HCT116 (cell line): ENCODE data around the gene TCF7L1. TPM values are rescaled to one million over a fixed set of nuclear protein-coding genes. Genes with fewer than 3 reads are reported as not detected.

Experiments used
- ATAC-seq: fragments of 200-7000 bp; cut with Tn5 transposase; 2 replicates; pipeline ENCODE4 v1.9.1; 2020; ENCODE audit warnings: mild to moderate bottlenecking, moderate library complexity
- BruUV-seq: library from RNA; stranded (reverse); fragments of 400-500 nt; replicated peaks from 2 replicates; lab custom pipeline; 2021; lab: Mats Ljungman, UMichigan
- CTCF ChIA-PET: fragments of 300-600 bp; sonication (Branson Sonifier 250); formaldehyde crosslinking; loops from one replicate; lab custom pipeline; 2021; ENCODE audit warnings: antibody characterized with exemption; lab: Charles Lee
- POLR2A ChIA-PET: fragments of 300-600, 350-600 bp; sonication (Branson Sonifier 250); formaldehyde crosslinking; loops from one replicate; lab custom pipeline; 2021; ENCODE audit warnings: antibody characterized with exemption; lab: Charles Lee
- RAD21 ChIA-PET, 2 experiments: fragments of 300-600 bp; sonication (Branson Sonifier 250); formaldehyde crosslinking; loops; one replicate each; lab custom pipeline; 2023; ENCODE audit warnings: low total read pairs in 2 of 2; ENCODE audit not compliant: uncharacterized antibody in 2 of 2, unreplicated experiment in 2 of 2, low non-redundant PET in 1 of 2; lab: Charles Lee
- DNase-seq: peaks from one replicate; pipeline ENCODE4 v3.0.0-alpha.2; 2010; ENCODE audit warnings: low read depth, low spot score
- H2AFZ ChIP-seq: fragments of 200-600 bp; shearing (Covaris generic), sonication (generic); 2 replicates; pipeline ENCODE4 v1.6.1; 2017; ENCODE audit warnings: low read depth, mixed run types, mixed read lengths, antibody characterized with exemption, low read length; ENCODE audit not compliant: poor library complexity, severe bottlenecking
- H3K27ac ChIP-seq: 2 replicates; pipeline ENCODE4 v1.5.1; 2012; ENCODE audit warnings: low read depth, low read length
- H3K27me3 ChIP-seq: fragments of 200-600 bp; sonication (generic); 2 replicates; pipeline ENCODE4 v1.6.1; 2016; ENCODE audit warnings: mixed run types, low read length, mixed read lengths; ENCODE audit not compliant: insufficient read depth
- H3K36me3 ChIP-seq, 2 experiments: fragments of 200-500 bp in 1 of 2; fragments of 200-600 bp in 1 of 2; sonication (Bioruptor generic) in 1 of 2; sonication (generic) in 1 of 2; 2 replicates each; pipeline versions ENCODE4 v1.5.1 to v1.6.1; 2014 to 2016; ENCODE audit warnings: low read length in 2 of 2, inconsistent platforms in 1 of 2, mixed read lengths in 1 of 2, mixed run types in 1 of 2; ENCODE audit not compliant: insufficient read depth in 2 of 2, control insufficient read depth in 1 of 2
- H3K4me1 ChIP-seq, 2 experiments: fragments of 200-600 bp in 1 of 2; sonication (generic) in 1 of 2; 2 replicates each; pipeline versions ENCODE4 v1.5.1 to v1.6.1; 2012 to 2017; ENCODE audit warnings: low read length in 2 of 2, inconsistent platforms in 1 of 2, mild to moderate bottlenecking in 1 of 2, mixed read lengths in 1 of 2, mixed run types in 1 of 2, moderate library complexity in 1 of 2; ENCODE audit not compliant: insufficient read depth in 2 of 2, control insufficient read depth in 1 of 2
- H3K4me2 ChIP-seq: fragments of 200-600 bp; sonication (generic); 2 replicates; pipeline ENCODE4 v1.6.1; 2017; ENCODE audit warnings: mixed run types, low read length, mixed read lengths
- H3K4me3 ChIP-seq, 2 experiments: fragments of 200-600 bp in 1 of 2; sonication (generic) in 1 of 2; replicated peaks in 1 of 2; 2 replicates each; pipeline ENCODE4 v1.5.1; 2011 to 2016; ENCODE audit warnings: low read length in 2 of 2, control low read depth in 1 of 2, low read depth in 1 of 2, mild to moderate bottlenecking in 1 of 2, mixed read lengths in 1 of 2, mixed run types in 1 of 2
- H3K79me2 ChIP-seq: fragments of 200-600 bp; sonication (generic); 2 replicates; pipeline ENCODE4 v1.6.1; 2017; ENCODE audit warnings: mild to moderate bottlenecking, mixed run types, low read length, moderate library complexity, mixed read lengths; ENCODE audit not compliant: insufficient read depth
- H3K9ac ChIP-seq: fragments of 200-600 bp; sonication (generic); 2 replicates; pipeline ENCODE4 v1.6.1; 2016; ENCODE audit warnings: low read length, mixed read lengths
- H3K9me2 ChIP-seq: fragments of 200-600 bp; sonication (generic), shearing (Covaris generic); 2 replicates; pipeline ENCODE4 v1.6.1; 2017; ENCODE audit warnings: mixed run types, mild to moderate bottlenecking, moderate library complexity; ENCODE audit not compliant: insufficient read depth
- H3K9me3 ChIP-seq, 2 experiments: fragments of 200-500 bp in 1 of 2; fragments of 200-600 bp in 1 of 2; sonication (Bioruptor generic) in 1 of 2; sonication (generic) in 1 of 2; 2 replicates each; pipeline ENCODE4 v1.6.1; 2014 to 2017; ENCODE audit warnings: low read length in 2 of 2, mixed read lengths in 2 of 2, inconsistent platforms in 1 of 2, low read depth in 1 of 2, mild to moderate bottlenecking in 1 of 2, mixed run types in 1 of 2, moderate library complexity in 1 of 2; ENCODE audit not compliant: control insufficient read depth in 1 of 2, insufficient read depth in 1 of 2
- H4K20me1 ChIP-seq: fragments of 200-600 bp; sonication (generic), shearing (Covaris generic); 2 replicates; pipeline ENCODE4 v1.6.1; 2017; ENCODE audit warnings: mixed run types, mild to moderate bottlenecking, moderate library complexity; ENCODE audit not compliant: insufficient read depth
- CBX3 ChIP-seq: IDR thresholded peaks from 2 replicates; pipeline ENCODE4 v1.6.1; 2012; ENCODE audit warnings: low read depth
- CEBPB ChIP-seq: IDR thresholded peaks from 2 replicates; pipeline ENCODE4 v1.6.1; 2012; ENCODE audit warnings: low read depth
- EGR1 ChIP-seq: IDR thresholded peaks from 2 replicates; pipeline ENCODE4 v1.6.1; 2012; ENCODE audit warnings: low read depth
- EZH2 ChIP-seq: fragments of 200-600 bp; sonication (generic); IDR thresholded peaks from 2 replicates; pipeline ENCODE4 v1.6.1; 2017; ENCODE audit warnings: antibody characterized with exemption, mixed run types
- FOSL1 ChIP-seq: IDR thresholded peaks from 2 replicates; pipeline ENCODE4 v1.6.1; 2012; ENCODE audit warnings: low read depth
- SP1 ChIP-seq: IDR thresholded peaks from 2 replicates; pipeline ENCODE4 v1.6.1; 2012; ENCODE audit warnings: low read depth
- SRF ChIP-seq: IDR thresholded peaks from 2 replicates; pipeline ENCODE4 v1.6.1; 2012; ENCODE audit warnings: low read depth
- YY1 ChIP-seq: IDR thresholded peaks from 2 replicates; pipeline ENCODE4 v1.6.1; 2011; ENCODE audit warnings: low read length, low read depth, moderate library complexity, mild to moderate bottlenecking; ENCODE audit not compliant: insufficient replicate concordance; ENCODE audit errors: extremely low read depth
- ZFX ChIP-seq: fragments of 450-650 bp; IDR thresholded peaks from 2 replicates; pipeline ENCODE4 v1.6.1; 2017
- ZNF274 ChIP-seq: fragments of 200-500 bp; sonication (Bioruptor generic); IDR thresholded peaks from 2 replicates; pipeline ENCODE4 v1.6.1; 2014; ENCODE audit warnings: mild to moderate bottlenecking, low read depth, low read length, inconsistent platforms
- intact Hi-C: fragments of 100-400 bp; cut with micrococcal nuclease; formaldehyde crosslinking; loops from 2 replicates; pipeline ENCODE4 v1.10.0; 2022
- total RNA-seq: library from RNA; stranded (reverse); gene quantifications from one replicate; pipeline ENCODE4 v1.2.1, GENCODE V29; 2021; ENCODE audit not compliant: unreplicated experiment
- TF ChIP-seq, protein P1 (sequence below): IDR thresholded peaks from 2 replicates; pipeline ENCODE4 v1.6.1; 2012

Gene TCF7L1
- total RNA-seq, 1 experiment from 2014 or later, result 10.3 TPM

DNA sequence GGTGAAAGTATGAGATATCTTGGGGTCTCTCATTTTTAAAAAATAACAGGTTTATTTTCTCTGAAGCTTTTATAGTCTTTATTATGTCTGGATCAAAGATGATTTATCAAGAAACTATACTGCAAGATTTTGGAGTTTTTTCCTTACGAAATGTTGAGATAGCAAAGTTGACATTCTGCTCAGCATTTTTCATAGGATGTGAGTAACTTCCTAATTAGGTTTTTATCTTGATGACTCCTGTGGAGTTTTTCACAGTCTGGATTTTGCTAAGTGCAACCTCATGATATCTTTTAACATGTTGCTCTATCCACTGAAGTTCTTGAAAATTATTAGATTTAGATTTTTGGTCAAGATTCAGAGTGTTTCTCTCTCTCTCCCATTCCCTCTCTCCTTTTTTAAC, 17.8 kb downstream of the TCF7L1 start:
- no peaks in the 10 kb centered on the region for H4K20me1 ChIP-seq
- no peak overlapping the region for H3K9ac ChIP-seq
- CTCF ChIA-PET, result no interaction called here
- ATAC-seq (no peak), DNase-seq (no peak)
- no TSS peak for BruUV-seq
- no peak overlapping the region for H3K4me2 ChIP-seq
- H3K79me2 ChIP-seq, result 0 out of 2 replicates have a peak, but pooled peaks cover 2% of the 10 kb centered on the region
- no peaks in the 10 kb centered on the region for H3K9me2 ChIP-seq
- H3K36me3 ChIP-seq, result no peaks in the 10 kb centered on the region
- no peaks in the 10 kb centered on the region for H3K4me1 ChIP-seq
- H3K9me3 ChIP-seq, result no peaks in the 10 kb centered on the region
- no peak for TF ChIP-seq EGR1
- H3K27ac ChIP-seq, result no peak overlapping the region
- RAD21 ChIA-PET, result no interaction called here
- H2AFZ ChIP-seq, result no peak overlapping the region
- POLR2A ChIA-PET, result no interaction called here
- no peaks in the 10 kb centered on the region for H3K27me3 ChIP-seq
- intact Hi-C loops, result no loop called here
- no peak overlapping the region for H3K4me3 ChIP-seq

GRCh38 chr2:85152895-85153294, 19.7 kb downstream of the TCF7L1 start:
- CTCF ChIA-PET, result no interaction called here
- H4K20me1 ChIP-seq, result no peaks in the 10 kb centered on the region
- intact Hi-C loops, result no loop called here
- POLR2A ChIA-PET, result no interaction called here
- H3K36me3 ChIP-seq, result no peaks in the 10 kb centered on the region
- no peak overlapping the region for H3K4me2 ChIP-seq
- no peaks in the 10 kb centered on the region for H3K27me3 ChIP-seq
- no peak overlapping the region for H2AFZ ChIP-seq
- no peaks in the 10 kb centered on the region for H3K4me1 ChIP-seq
- 0 out of 2 replicates have a peak, but pooled peaks cover 2% of the 10 kb centered on the region for H3K79me2 ChIP-seq
- no peak for ATAC-seq
- no peak overlapping the region for H3K4me3 ChIP-seq
- no peak overlapping the region for H3K9ac ChIP-seq
- TF ChIP-seq CBX3, result no peak
- TF ChIP-seq SRF, result no peak
- TF ChIP-seq ZNF274, result no peak
- TF ChIP-seq EZH2, result no peak
- TF ChIP-seq EGR1, result no peak
- no peak for TF ChIP-seq FOSL1
- TF ChIP-seq SP1, result no peak
- TF ChIP-seq, protein P1, sequence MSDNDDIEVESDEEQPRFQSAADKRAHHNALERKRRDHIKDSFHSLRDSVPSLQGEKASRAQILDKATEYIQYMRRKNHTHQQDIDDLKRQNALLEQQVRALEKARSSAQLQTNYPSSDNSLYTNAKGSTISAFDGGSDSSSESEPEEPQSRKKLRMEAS, result no peak
- no peak for TF ChIP-seq YY1
- TF ChIP-seq CEBPB, result no peak
- TF ChIP-seq ZFX, result no peak
- TF ChIP-seq, all 23 proteins: peak for 0
- RAD21 ChIA-PET, result no interaction called here
- DNase-seq, result no peak
- Histone ChIP-seq H3K9me2 (no peaks in the 10 kb centered on the region), H3K9me3 (no peaks in the 10 kb centered on the region), H3K27ac (no peak overlapping the region)
- no TSS peak for BruUV-seq
